HG02588 (cell line): Measurements from ENCODE around the gene AHCYL2.
"Not testable (repeated sequence)": the region's sequence is repeated elsewhere in the genome, so short reads cannot be mapped to it uniquely, and the experiment has no call there.

Source experiments
- ATAC-seq: cut with Tn5 transposase; IDR thresholded peaks from one replicate; pipeline ENCODE4 v1.9.1; 2021; ENCODE audit warnings: mild to moderate bottlenecking, moderate library complexity; ENCODE audit not compliant: unreplicated experiment

AHCYL2 gene

GRCh38 chr7:129281163-129281562 lies 56.3 kb downstream of the AHCYL2 start:
- ATAC-seq = no peak

DNA sequence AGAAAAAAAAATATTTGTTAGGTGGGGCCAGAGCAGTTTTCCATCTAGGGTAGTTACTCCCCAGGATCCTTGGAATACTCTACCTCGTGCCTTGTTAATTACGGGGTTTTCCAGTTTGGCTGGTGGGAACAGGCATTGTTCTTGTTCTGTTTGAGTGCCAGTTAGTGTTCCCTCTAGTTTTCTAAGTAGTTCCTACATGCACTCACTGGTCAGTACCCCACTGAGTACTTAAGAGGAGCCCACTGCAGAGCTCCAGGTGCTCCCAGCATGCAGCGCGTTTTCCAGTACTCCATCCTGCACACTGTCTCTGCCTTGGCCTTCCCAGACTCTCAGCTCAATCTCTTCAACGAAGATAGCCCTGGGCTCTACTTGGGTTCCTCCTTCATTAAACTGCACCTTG lies 58.0 kb downstream of the AHCYL2 start:
- ATAC-seq = no peak

- ATAC-seq = no peak
These were observed 59.1 kb downstream of the AHCYL2 start for GRCh38 chr7:129283936-129284335.

DNA sequence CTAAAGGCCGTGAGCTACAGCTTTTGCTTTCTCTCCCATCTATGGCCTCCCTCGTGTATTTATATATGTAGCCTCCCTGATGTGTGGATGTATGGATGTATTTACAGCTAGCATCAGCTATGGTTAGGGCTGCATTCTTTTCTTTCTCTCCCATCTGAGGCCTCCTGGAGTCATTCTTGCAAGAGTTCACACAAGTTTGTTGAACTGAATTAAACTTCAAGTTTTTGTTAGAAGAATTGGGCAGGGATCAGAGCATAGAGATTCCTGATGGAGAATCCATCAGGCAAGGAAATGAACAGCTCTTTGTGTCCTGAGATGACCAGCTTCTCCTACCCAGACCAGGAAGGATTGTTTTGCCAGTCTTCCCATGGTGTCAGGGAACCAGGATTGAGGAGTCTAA lies 60.3 kb downstream of the AHCYL2 start:
- ATAC-seq = no peak

- ATAC-seq = no peak
These were observed 68.0 kb downstream of the AHCYL2 start for GRCh38 chr7:129292861-129293260.

- no peak for ATAC-seq
These were observed 70.2 kb downstream of the AHCYL2 start for GRCh38 chr7:129295015-129295423.

GRCh38 chr7:129298268-129298893 lies 73.6 kb downstream of the AHCYL2 start:
- ATAC-seq = no peak

DNA sequence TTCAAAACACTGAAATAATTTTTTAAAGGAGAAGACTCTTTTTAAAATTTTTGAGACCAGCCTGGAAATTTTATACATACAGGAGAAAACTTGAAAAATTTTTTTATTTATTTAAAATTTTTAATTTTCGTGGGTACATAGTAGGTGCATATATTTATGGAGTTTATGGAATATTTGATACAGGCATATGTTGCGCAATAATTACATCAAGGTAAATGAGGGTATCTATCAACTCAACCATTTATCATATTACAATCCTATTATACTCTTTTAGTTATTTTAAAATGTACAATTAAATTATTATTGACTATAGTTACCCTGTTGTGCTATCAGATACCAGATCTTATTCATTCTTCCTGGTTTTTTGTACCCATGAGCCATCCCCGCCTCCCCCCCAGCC lies 75.1 kb downstream of the AHCYL2 start:
- no peak for ATAC-seq

GRCh38 chr7:129300299-129300698 lies 75.5 kb downstream of the AHCYL2 start:
- not testable (repeated sequence) for ATAC-seq

DNA sequence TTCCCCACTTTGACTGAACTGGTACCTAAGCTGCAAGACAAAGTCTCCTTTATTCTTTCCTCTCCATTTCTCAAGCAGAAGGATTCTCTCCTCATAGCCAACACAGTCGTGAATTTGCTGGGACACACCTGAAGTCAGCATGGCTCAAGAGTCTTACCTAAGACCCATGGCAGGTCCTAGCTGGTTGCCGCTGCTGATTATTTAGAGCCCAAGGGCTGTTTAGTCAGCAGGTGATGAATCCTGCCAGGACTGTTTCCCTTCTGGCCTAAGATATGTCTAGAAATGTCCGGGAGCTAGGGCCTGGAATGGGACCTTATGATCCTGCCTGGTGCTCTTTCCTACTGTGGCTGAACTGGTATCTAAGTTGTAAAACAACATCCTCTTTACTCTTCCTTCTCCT lies 82.8 kb downstream of the AHCYL2 start:
- no peak for ATAC-seq

GRCh38 chr7:129308047-129308446 lies 83.2 kb downstream of the AHCYL2 start:
- no peak for ATAC-seq

- ATAC-seq = no peak
These were observed 86.6 kb downstream of the AHCYL2 start for GRCh38 chr7:129311429-129311828.

DNA sequence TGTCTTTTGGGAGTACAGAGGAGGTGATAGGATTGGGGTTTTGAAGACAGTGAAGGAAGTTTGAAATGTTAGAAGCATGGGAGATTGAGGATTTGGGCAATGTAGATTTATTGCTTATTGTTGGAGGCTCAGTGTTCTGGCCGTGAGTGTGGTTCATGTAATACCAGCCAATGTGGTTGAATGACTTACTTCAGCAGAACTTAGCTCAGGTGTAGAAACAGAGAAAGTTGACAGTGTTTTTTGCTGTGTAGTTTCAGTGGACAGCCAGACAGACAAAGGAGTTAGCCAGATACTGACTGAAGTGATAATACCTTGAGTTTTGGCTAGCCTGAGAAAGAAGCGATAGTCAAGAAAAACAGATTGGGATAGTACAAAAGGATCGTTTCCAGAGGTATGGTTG lies 88.5 kb downstream of the AHCYL2 start:
- no peak for ATAC-seq

DNA sequence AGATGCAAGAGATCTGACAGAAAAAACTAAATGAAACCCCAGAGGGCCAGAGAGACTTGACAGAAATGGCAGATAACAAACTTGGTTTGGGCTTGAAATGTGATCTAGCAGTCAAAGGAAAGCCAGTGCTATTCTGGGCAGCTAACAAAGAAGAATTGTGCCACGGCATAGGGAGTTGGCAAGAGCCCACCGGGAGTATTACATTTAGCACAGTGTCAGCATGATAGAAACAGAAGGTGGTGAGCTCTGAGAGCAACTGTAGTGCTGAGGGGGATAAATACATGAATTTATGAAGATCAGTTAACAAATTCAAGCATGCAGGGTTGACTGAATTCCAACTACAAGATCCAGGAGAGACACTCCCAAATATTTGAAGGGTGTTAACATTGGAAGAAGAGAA lies 91.1 kb downstream of the AHCYL2 start:
- no peak for ATAC-seq

- no peak for ATAC-seq
These were observed 92.6 kb downstream of the AHCYL2 start for GRCh38 chr7:129317450-129317849.

GRCh38 chr7:129327076-129327475 lies 102.2 kb downstream of the AHCYL2 start:
- no peak for ATAC-seq

GRCh38 chr7:129332254-129333035 lies 107.6 kb downstream of the AHCYL2 start:
- no peak for ATAC-seq

DNA sequence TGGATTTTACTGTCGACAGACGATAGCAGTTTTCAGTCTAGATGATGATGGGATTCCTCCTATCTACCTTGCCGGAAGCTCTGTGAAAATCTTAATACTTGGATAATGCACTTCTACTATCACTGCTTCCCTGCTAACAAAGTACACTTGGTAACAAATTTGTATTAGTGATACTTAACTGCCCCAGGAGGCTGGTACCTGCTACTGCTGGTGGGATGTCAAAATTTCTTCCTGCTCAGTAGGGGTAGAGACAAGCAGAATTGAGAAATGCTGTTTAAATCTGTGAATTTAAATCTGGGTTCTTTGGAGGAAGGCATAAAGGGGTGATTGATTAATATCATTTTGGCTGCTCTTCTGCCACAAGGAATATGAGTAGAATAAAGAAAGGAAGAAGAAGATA lies 109.6 kb downstream of the AHCYL2 start:
- no peak for ATAC-seq

GRCh38 chr7:129338450-129338849 lies 113.6 kb downstream of the AHCYL2 start:
- ATAC-seq = no peak

DNA sequence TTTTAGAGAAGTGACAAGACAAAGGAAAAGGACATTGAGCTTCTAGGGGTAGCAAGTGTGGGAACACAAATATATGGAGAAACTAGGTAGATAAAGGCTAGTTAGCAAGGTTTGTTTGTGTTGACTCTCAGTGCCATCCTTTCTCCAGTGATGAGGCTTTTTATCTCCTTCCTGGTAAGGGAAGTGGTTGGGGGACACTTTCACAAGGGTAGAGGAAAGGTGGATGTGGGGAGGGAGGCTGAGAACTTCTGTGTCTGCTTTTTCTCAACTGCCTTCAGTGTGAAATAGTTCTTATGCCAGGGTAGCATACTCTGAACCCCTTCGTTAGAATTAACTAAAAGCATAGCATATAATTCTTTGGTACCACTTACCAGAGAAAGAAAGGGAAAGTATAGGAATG lies 116.4 kb downstream of the AHCYL2 start:
- no peak for ATAC-seq

- no peak for ATAC-seq
These were observed 117.3 kb downstream of the AHCYL2 start for GRCh38 chr7:129341816-129342806.
